ENCODE data around the gene ASAP3.

ASAP3 gene

DNA sequence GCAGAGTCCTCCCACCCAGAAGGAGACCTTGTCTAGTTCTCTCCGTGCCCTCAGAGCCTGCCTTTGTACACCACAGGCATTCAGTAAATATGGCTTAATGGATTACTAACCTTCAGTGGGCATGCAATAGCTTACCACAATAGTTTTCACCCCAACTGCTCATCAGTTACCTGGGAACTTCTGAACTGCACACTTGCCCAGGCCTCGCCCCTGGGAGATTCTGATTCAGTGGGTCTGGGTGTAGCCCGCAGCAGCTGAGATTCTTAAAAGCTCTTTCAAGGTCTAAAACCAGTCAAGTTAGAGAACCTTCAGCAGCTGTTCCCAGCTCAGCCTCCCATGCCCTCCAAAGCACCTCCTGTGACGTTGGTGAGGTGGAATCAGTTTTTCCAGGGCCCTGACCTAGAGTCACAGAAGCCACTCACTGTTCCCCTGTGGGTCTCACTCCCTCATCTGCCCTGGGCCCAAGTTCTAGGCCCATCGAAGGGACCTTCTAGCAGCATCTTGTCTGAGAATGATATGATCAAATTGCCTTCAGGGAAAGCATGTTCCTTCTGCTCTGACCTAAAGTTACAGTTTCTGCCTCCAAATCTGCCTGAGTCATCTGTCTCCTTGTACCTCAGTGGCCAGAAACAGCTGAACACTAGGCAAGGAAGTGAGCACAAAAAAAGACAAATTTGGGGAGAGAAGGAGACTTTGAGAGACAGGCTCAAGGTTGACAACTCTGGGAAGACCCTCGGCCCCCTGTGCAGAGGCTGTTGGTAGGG lies 10.8 kb downstream of the ASAP3 start:
- Histone ChIP-seq H3K9ac (ENCODE audit: low read length) (no peak overlapping the region), H3K4me1 (ENCODE audit: low read length) (no peaks in the 10 kb centered on the region), H4K20me1 (ENCODE audit: insufficient read depth, low read length) (no peaks in the 10 kb centered on the region), H3K27ac (ENCODE audit: low read length) (no peak overlapping the region), H3K36me3 (replicated peaks; ENCODE audit: low read depth, low read length) (no peaks in the 10 kb centered on the region), H3K9me3 (ENCODE audit: insufficient read depth, low read length) (no peaks in the 10 kb centered on the region), H3K79me2 (ENCODE audit: low read length) (no peaks in the 10 kb centered on the region), H3K27me3 (ENCODE audit: low read depth, low read length) (no peaks in the 10 kb centered on the region), H3K4me3 (ENCODE audit: low read length) (no peak overlapping the region), H2AFZ (ENCODE audit: low read depth, low read length) (no peak overlapping the region), H3K4me2 (ENCODE audit: low read length) (no peak overlapping the region)
- no peak for TF ChIP-seq CTCF (IDR thresholded peaks at IDR 0.05; ENCODE audit: low read depth, low read length)
- no peak for TF ChIP-seq EZH2phosphoT487 (IDR thresholded peaks at IDR 0.05; ENCODE audit: low read depth)

DNA sequence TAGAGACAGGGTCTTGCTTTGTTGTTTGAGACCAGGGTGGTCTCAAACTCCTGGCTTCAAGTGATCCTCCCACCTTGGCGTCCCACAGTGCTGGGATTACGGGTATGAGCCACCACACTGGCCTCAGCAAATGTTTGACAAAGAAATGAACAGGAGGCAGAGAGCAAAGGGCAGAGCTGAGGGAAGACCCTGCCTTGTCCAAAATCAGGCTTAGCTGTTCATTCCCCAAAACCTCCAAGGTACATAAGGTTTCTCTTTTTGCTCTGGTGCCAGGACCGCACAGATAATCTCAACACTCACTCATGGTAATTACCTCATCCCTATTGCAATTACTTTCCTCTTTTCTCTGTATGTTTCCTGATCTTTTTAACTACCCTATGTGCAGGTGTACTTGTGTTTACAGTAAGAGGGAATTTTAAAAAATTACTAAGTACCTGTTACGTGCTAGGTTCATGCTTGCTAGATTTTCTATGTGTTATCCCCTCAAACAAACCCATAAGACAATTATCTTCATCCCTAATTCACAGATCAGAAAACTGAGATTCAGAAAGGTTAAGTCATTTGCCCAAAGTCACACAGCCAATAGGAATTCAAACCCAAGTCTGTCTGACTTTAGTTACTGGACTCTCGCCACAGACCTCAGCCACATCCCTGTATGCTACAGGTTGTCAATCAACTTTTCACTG lies 11.5 kb downstream of the ASAP3 start:
- H3K4me2 ChIP-seq (ENCODE audit: low read length), result no peak overlapping the region
- H3K9me3 ChIP-seq (ENCODE audit: insufficient read depth, low read length), result no peaks in the 10 kb centered on the region
- H3K79me2 ChIP-seq (ENCODE audit: low read length), result no peaks in the 10 kb centered on the region
- no peak overlapping the region for H3K27ac ChIP-seq (ENCODE audit: low read length)
- no peaks in the 10 kb centered on the region for H3K4me1 ChIP-seq (ENCODE audit: low read length)
- no peak overlapping the region for H3K4me3 ChIP-seq (ENCODE audit: low read length)
- no peaks in the 10 kb centered on the region for H3K27me3 ChIP-seq (ENCODE audit: low read depth, low read length)
- no peaks in the 10 kb centered on the region for H4K20me1 ChIP-seq (ENCODE audit: insufficient read depth, low read length)
- TF ChIP-seq EZH2phosphoT487 (IDR thresholded peaks at IDR 0.05; ENCODE audit: low read depth) (no peak), CTCF (IDR thresholded peaks at IDR 0.05; ENCODE audit: low read depth, low read length) (no peak)
- H3K9ac ChIP-seq (ENCODE audit: low read length), result no peak overlapping the region
- no peaks in the 10 kb centered on the region for H3K36me3 ChIP-seq (replicated peaks; ENCODE audit: low read depth, low read length)
- no peak overlapping the region for H2AFZ ChIP-seq (ENCODE audit: low read depth, low read length)

DNA sequence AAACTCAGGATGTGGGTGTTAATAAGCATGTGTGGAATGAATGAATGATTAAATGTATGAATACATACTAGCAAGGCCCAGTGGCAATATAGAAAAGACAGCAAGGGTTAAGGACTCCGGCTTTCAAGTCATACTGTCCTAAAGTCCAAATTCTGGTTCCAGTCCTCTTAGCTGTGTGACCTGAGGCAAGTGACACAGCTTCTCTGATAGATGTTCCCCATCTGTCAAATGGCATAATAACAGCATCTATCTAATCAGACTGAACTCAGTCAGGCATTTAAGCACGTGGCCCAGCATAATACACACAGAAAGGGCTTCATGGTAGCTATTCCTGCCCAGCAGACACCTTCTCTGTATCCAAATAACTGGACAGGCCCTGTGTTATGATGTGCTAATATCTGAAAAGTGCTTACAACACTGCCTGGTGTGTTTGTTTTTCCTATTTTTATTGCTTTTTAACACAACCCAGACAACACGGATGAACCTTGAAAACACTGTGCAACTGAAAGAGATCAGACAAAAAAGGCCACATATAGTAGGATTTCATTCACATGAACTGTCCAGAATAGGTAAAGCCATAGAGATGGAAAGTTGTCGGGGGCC lies 12.4 kb downstream of the ASAP3 start:
- Histone ChIP-seq H3K36me3 (replicated peaks; ENCODE audit: low read depth, low read length) (no peaks in the 10 kb centered on the region), H3K4me3 (ENCODE audit: low read length) (no peak overlapping the region), H3K9ac (ENCODE audit: low read length) (no peak overlapping the region), H3K27ac (ENCODE audit: low read length) (no peak overlapping the region), H4K20me1 (ENCODE audit: insufficient read depth, low read length) (no peaks in the 10 kb centered on the region), H2AFZ (ENCODE audit: low read depth, low read length) (no peak overlapping the region), H3K4me2 (ENCODE audit: low read length) (no peak overlapping the region), H3K9me3 (ENCODE audit: insufficient read depth, low read length) (no peaks in the 10 kb centered on the region), H3K4me1 (ENCODE audit: low read length) (no peaks in the 10 kb centered on the region), H3K27me3 (ENCODE audit: low read depth, low read length) (no peaks in the 10 kb centered on the region), H3K79me2 (ENCODE audit: low read length) (no peaks in the 10 kb centered on the region)
- TF ChIP-seq CTCF (IDR thresholded peaks at IDR 0.05; ENCODE audit: low read depth, low read length), result no peak
- no peak for TF ChIP-seq EZH2phosphoT487 (IDR thresholded peaks at IDR 0.05; ENCODE audit: low read depth)
